GM18502 (cell line): ENCODE measurements around the gene DHX38.
A peak's percentile ranks its signal among the peaks of the same experiment; 100 is the strongest.
"Not testable (repeated sequence)": the region's sequence is repeated elsewhere in the genome, so short reads cannot be mapped to it uniquely, and the experiment has no call there.

Source experiments
- ATAC-seq: cut with Tn5 transposase; IDR thresholded peaks from one replicate; pipeline ENCODE4 v1.9.1; 2021; ENCODE audit warnings: mild to moderate bottlenecking; ENCODE audit not compliant: unreplicated experiment, poor library complexity

DHX38 gene

GRCh38 chr16:72076991-72077706 is 16.5 kb upstream of the DHX38 start:
- not testable (repeated sequence) for ATAC-seq

- no peak for ATAC-seq
Measured at GRCh38 chr16:72083778-72084404, 9.8 kb upstream of the DHX38 start.

DNA sequence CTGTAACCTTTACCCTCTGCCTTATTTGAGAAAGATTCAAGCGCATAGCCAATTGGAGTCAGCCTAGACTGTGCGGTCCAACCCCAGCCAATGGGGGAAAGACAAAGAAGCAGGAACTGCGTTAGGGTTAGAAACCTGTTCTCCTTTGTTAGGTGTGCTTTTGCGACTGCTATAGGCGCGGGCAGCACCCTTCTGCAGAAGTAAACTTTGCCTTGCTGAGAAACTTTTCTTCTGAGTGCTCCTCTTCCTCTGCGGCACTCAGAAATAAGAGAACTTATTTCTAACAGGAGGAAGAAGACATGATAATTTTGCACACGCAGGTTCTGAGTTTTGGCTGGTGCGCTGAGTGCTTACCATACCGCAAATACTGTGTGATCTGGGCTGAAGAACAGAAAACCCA is 9.2 kb upstream of the DHX38 start:
- ATAC-seq = no peak

DNA sequence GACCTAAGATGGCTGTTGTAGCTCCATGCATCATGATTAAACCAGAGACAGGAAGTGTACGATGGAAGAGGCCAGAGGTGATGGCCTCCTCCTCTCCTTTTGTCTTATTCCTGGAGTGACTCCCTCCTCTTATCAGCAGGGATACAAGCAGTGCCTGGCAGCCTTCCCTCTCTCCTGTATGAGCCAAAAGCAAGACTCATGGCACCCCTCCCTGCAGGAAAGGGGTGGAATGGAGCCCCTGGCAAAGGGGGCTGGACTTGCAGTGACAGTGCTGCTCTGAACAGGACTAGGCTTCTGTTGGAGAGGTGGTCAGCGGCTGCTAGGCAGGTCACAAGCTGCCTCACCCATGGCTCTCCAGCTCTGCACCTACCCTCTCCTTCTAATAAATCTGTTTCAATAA is 8.6 kb upstream of the DHX38 start:
- ATAC-seq = no peak

- no peak for ATAC-seq
Measured at GRCh38 chr16:72091217-72091616, 2.4 kb upstream of the DHX38 start.

- no peak for ATAC-seq
Measured at GRCh38 chr16:72092832-72093447, 707 bp upstream of the DHX38 start.

- ATAC-seq = no peak
Measured at GRCh38 chr16:72094266-72094610, 591 bp downstream of the DHX38 start.

DNA sequence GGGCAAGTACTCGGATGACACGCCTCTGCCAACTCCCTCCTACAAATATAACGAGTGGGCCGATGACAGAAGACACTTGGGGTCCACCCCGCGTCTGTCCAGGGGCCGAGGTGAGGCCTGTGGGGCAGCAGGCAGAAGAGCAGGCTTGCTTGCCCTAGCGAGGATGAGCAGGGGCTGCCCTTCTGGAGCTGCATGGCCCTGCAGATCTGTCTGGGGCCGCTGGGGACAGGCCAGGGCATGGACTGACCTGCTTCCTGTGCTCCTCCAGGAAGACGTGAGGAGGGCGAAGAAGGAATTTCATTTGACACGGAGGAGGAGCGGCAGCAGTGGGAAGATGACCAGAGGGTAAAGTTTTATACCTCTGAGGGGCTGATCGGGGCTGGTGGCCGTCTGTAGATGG is 5.3 kb downstream of the DHX38 start:
- no peak for ATAC-seq

DNA sequence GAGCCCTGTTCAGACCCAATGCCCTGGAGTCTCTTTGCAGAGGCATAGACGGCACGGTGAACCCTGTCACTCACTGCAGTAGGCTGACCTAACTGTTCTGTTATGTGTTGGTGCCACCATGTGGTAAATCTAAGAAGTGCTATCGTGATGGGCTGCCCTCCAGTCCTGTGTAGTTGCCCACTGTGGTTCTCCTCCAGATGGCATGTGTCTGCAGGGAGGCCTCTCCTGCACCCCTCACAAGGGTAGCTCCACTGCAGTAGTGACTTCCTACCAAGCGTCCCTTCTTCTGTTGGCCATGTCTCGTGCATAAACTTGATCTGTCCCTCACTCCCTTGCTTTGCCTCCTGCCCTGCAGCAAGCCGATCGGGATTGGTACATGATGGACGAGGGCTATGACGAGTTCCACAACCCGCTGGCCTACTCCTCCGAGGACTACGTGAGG is 5.8 kb downstream of the DHX38 start:
- peak; percentile 90 for ATAC-seq

GRCh38 chr16:72101195-72101594 is 7.5 kb downstream of the DHX38 start:
- ATAC-seq = no peak

- no peak for ATAC-seq
Measured at GRCh38 chr16:72104905-72105304, 11.3 kb downstream of the DHX38 start.

- ATAC-seq = no peak
Measured at GRCh38 chr16:72105978-72106377, 12.3 kb downstream of the DHX38 start.

DNA sequence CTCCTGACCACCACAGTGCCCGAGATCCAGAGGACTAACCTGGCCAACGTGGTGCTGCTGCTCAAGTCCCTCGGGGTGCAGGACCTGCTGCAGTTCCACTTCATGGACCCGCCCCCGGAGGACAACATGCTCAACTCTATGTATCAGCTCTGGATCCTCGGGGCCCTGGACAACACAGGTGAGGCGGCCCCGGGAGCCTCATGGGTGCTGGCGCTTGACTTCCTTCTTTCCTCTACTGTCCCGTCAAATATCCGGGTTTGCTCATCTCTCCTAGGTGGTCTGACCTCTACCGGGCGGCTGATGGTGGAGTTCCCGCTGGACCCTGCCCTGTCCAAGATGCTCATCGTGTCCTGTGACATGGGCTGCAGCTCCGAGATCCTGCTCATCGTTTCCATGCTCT is 13.7 kb downstream of the DHX38 start:
- no peak for ATAC-seq

DNA sequence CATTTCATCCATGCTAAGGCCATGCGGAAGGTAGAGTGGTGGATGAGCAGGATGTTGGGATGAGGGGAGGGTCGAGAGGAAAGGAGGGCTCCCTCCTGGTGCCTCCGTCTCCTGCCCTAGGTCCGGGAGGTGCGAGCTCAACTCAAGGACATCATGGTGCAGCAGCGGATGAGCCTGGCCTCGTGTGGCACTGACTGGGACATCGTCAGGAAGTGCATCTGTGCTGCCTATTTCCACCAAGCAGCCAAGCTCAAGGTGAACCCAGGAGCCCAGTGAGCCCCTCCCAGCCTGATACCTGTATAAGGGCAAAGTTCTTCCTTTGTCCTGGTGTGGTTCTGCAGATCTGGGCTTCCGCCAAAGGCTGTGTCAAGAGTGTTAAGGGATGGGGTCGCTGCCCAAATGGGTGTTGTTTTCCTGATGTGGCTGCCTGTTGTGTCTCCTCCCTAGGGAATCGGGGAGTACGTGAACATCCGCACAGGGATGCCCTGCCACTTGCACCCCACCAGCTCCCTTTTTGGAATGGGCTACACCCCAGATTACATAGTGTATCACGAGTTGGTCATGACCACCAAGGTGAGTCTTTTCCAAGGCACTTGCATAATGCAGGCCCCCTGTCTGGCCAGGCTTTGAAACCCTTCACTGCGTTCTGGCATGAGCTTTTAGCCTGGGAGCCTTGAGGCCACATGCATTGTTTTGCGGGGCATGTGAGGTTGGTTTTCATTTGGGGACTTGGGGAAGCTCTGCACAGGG is 14.9 kb downstream of the DHX38 start:
- no peak for ATAC-seq

DNA sequence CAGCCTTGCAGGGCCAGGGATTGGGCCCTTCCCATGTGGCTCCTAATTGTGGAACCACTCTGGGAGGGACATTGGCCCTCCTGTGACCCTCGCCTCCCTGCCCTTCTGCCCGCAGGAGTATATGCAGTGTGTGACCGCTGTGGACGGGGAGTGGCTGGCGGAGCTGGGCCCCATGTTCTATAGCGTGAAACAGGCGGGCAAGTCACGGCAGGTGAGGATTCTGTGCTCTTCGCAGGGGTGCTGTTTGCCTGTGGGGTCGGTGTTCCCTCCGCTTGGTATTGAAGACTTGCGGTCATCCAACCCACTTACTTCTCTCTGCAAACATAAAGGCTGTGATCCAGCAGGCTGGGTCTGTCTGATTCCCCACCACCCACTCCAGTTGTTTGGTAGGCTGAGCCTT is 15.7 kb downstream of the DHX38 start:
- ATAC-seq = no peak

DNA sequence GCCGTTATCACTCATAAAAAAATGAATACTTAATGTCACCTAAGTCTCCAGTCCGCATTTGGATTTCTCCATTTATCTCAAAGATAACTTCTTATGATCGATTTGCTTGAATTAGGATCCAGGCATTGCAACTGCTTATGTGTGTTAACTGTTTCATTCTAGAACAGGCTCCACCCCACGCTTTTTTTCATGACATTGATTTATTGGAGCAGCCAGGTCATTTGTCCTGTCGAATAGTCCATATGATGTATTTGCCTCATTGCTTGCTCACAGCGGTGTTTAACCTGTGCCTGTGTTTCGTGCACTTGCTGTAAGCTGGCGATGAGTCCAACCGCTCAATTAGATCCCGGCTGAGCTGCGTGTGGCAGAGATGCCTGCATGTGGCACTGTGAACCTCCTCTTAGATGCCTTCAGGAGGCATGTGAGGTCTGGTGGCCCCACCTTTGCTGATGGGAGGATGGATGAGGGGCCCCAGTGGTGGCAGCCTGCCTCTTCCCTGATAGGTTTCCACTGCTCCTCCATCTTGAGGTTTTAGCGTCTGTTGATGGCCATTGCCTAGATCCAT is 16.4 kb downstream of the DHX38 start:
- no peak for ATAC-seq

DNA sequence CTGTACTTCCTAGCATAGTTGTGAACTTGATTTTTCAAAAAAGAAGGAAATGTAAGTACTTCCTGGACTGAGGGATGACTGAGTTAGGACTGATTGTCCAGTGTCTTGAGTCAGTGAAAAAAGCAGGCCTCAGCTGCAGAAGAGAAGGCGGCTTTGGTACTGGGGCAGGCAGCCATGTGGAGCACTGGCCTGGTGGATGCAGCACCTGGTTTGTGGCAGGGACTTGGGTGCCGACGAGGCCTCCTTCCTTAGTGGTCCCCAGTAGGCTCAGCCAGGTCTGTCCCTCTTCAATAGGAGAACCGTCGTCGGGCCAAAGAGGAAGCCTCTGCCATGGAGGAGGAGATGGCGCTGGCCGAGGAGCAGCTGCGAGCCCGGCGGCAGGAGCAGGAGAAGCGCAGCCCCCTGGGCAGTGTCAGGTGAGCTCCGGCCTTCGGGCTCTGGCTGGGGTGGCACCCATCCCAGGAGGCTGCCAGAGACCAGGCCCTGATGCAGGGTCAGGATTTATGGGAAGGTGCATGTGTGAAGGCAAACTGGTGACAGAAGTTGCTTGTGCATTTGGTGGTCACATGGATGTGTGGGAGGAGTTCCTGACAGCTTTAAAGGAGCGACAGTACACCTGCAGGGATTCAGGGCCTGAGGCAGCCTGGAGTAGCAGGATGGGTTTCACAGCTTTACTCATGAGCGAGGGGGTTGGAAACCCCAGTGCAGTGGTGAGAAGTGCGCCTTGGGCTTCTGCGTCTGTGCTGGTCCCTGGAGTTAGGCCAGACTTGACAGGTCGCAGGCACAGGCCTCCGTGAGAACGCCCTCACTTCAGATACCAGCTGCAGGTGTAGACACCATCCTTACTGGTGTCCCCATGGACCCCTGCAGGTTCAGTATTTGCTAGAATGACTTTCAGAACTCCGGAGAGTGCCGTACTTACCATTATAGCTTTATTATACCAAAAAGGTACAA is 17.3 kb downstream of the DHX38 start:
- ATAC-seq = no peak

DNA sequence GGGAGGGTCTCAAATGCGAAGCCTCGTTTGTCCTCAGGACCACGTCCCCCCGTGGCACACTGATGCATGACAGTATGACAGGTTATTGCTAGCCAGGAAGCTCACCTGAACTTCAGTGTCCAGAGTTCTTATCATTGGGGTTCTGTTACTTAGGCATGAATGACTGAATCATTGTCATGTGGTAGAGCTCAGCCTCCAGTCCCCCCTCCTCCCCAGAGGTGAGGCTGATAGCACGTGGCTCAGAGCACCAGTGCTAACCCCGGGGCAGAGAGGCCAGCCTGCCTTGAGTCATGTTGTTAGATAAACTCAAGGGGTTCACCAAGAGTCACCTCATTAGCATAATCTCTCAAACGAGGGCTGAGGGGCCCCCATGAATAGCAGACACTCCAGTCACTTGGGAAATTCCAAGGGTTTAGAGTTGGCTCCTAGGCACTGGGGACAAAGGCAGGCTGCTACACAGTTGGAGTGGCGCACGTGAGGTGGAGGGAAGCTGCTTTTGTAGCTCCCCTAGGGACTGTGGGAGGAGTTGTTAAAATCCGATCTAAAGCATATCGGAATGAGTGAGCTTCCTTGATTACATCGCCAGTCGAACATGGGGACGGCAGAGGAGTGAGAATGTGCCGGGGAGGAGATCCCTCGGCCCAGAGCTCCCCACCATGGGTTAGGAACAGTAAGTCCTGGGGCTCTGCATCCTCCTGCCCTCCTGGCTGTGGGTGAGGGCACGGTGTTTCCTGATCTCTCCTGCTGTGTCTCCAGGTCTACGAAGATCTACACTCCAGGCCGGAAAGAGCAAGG is 18.2 kb downstream of the DHX38 start:
- no peak for ATAC-seq

GRCh38 chr16:72112452-72112792 is 18.8 kb downstream of the DHX38 start:
- no peak for ATAC-seq
